ENCODE data around the gene IRAG1. TPM values are rescaled to one million over a fixed set of nuclear protein-coding genes. Genes with fewer than 3 reads are reported as not detected.

IRAG1 gene, protein sequence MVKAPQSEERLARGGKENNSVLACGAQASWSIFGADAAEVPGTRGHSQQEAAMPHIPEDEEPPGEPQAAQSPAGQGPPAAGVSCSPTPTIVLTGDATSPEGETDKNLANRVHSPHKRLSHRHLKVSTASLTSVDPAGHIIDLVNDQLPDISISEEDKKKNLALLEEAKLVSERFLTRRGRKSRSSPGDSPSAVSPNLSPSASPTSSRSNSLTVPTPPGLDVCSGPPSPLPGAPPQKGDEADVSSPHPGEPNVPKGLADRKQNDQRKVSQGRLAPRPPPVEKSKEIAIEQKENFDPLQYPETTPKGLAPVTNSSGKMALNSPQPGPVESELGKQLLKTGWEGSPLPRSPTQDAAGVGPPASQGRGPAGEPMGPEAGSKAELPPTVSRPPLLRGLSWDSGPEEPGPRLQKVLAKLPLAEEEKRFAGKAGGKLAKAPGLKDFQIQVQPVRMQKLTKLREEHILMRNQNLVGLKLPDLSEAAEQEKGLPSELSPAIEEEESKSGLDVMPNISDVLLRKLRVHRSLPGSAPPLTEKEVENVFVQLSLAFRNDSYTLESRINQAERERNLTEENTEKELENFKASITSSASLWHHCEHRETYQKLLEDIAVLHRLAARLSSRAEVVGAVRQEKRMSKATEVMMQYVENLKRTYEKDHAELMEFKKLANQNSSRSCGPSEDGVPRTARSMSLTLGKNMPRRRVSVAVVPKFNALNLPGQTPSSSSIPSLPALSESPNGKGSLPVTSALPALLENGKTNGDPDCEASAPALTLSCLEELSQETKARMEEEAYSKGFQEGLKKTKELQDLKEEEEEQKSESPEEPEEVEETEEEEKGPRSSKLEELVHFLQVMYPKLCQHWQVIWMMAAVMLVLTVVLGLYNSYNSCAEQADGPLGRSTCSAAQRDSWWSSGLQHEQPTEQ
- not detected for polyA plus RNA-seq (2012; ENCODE audit: insufficient read length, low read depth)

DNA sequence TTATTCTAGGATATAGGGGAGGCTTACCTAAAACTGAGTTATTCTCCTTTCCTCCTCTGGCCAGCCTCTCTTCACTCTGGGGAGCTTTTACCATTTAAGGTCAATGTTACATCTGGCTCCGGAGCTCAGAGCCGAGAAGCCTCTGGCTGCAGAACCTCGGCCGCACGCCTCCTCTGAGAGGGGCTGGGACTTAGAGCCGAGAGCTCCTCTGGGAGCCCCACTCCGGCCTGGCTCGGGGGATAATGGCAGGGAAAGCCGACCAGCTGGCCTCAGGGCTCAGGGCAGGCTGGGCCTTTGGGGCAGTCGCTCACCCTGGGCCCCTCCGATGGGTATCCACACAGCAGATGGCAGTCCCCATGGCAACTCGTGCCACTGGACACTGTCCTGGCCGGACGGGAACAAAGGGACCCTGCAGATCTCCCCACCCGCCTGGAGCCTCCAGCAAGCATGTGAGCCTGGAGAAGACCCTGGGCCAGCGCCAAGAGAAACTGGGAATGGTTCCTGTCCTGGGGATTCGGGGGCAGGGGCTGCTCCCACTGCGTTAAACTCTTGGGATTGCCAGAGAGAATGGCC, at the start of gene IRAG1:
TSS of gene IRAG1 (minus strand) at position 247 of the 573 bp plus-strand sequence. CDS start at position 94, 153 bp downstream.
- TF ChIP-seq SIN3A (IDR thresholded peaks at IDR 0.05; ENCODE audit: borderline replicate concordance, insufficient read depth, low read length) (no peak), POLR2AphosphoS5 (IDR thresholded peaks at IDR 0.05; ENCODE audit: low read depth, low read length) (no peak), FOXP2 (optimal IDR thresholded peaks at IDR 0.05; ENCODE audit: borderline replicate concordance, extremely low read depth, extremely low read length, insufficient read depth) (no peak), TAF1 (IDR thresholded peaks at IDR 0.05; ENCODE audit: borderline replicate concordance, insufficient read depth, low read length) (no peak)
- TF ChIP-seq, protein P1, sequence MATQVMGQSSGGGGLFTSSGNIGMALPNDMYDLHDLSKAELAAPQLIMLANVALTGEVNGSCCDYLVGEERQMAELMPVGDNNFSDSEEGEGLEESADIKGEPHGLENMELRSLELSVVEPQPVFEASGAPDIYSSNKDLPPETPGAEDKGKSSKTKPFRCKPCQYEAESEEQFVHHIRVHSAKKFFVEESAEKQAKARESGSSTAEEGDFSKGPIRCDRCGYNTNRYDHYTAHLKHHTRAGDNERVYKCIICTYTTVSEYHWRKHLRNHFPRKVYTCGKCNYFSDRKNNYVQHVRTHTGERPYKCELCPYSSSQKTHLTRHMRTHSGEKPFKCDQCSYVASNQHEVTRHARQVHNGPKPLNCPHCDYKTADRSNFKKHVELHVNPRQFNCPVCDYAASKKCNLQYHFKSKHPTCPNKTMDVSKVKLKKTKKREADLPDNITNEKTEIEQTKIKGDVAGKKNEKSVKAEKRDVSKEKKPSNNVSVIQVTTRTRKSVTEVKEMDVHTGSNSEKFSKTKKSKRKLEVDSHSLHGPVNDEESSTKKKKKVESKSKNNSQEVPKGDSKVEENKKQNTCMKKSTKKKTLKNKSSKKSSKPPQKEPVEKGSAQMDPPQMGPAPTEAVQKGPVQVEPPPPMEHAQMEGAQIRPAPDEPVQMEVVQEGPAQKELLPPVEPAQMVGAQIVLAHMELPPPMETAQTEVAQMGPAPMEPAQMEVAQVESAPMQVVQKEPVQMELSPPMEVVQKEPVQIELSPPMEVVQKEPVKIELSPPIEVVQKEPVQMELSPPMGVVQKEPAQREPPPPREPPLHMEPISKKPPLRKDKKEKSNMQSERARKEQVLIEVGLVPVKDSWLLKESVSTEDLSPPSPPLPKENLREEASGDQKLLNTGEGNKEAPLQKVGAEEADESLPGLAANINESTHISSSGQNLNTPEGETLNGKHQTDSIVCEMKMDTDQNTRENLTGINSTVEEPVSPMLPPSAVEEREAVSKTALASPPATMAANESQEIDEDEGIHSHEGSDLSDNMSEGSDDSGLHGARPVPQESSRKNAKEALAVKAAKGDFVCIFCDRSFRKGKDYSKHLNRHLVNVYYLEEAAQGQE (IDR thresholded peaks at IDR 0.05; ENCODE audit: insufficient read depth in 1 of 2, low read depth in 2 of 2, low read length in 2 of 2), result no peak

DNA sequence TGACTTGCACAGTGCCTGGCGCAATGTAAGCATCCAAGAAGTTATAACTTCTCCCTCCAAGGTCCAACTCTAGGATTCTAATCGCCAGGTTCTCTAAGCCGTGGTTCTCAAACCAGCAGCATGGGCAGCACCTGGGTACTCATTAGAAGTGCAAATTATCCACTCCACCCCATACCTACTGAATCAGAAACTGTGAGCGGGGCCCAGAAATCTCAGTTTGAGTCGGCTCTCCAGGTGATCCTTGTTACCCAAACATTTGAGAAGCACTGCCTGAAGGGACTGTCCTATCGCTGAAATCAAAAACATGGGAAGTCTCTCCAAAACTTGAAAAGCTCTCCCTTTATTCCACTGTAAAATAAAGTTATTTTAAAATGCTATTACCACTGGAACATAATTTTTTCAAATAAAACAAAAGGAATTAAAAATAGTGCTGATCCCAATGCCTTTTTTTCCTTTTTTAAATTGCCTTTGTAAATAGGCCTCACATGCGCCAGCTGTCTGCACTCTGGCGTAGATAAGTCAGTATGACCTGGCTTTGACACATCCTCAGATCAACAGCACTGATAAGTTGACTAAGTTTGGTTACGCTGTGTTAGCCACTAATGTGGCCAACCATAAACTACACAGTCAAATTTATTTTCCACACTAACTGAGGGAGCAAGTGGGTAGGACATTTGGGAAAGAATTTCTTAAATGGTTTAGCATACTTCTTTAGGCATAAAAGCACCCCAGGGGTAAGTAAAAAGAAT, 49.1 kb upstream of the IRAG1 start:
- no peak for TF ChIP-seq FOXP2 (optimal IDR thresholded peaks at IDR 0.05; ENCODE audit: borderline replicate concordance, extremely low read depth, extremely low read length, insufficient read depth)

DNA sequence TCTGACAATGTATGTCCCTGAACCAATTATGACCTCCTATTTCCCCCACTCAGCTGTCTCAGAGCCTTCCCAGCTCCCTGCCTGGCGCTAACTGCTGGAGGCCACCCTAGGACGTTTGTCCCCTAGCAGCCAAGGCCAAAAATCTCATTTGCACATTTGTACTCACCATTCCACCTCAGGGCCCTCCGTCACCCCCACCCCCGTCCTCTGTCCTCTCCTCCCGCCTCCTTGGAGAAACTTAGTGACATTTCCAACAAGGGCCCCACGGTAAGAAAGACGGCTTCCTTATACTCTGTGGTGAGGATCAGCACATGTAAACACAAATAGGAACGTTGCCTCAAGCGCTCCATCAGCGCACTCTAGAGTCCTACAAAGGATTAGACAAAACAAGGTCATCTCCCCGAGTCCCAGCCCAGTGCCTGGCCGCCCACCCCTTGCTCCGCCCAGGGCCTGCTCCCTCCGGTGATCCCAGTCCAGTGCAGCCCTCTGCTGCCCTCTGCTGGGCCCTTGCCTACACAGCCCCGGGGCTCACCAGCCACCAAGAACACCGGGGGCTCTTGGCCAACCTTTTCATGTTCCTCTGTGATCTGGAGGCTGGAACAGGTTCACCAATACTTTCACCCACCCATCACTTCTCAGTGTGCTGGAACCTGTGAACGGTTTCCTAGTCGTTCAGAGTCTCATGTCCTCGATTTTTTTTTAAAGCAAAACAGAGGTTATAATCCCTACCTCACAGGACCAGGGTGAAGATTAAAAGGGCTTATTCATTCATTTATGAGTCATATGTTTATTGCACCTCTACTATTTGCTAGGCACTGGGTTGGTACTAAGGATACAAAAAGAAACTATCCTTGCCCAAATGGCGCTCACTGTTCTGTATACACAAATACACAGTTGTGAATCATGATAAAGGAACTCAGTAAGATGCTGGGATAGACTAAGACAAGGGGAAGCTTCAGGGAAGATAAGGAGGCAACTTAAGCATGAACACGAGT, 42.2 kb upstream of the IRAG1 start:
- TF ChIP-seq FOXP2 (optimal IDR thresholded peaks at IDR 0.05; ENCODE audit: borderline replicate concordance, extremely low read depth, extremely low read length, insufficient read depth) (peak; percentile 96), TAF1 (IDR thresholded peaks at IDR 0.05; ENCODE audit: borderline replicate concordance, insufficient read depth, low read length) (no peak), SIN3A (IDR thresholded peaks at IDR 0.05; ENCODE audit: borderline replicate concordance, insufficient read depth, low read length) (no peak)
- TF ChIP-seq, protein P1 (IDR thresholded peaks at IDR 0.05; ENCODE audit: insufficient read depth in 1 of 2, low read depth in 2 of 2, low read length in 2 of 2), result no peak

DNA sequence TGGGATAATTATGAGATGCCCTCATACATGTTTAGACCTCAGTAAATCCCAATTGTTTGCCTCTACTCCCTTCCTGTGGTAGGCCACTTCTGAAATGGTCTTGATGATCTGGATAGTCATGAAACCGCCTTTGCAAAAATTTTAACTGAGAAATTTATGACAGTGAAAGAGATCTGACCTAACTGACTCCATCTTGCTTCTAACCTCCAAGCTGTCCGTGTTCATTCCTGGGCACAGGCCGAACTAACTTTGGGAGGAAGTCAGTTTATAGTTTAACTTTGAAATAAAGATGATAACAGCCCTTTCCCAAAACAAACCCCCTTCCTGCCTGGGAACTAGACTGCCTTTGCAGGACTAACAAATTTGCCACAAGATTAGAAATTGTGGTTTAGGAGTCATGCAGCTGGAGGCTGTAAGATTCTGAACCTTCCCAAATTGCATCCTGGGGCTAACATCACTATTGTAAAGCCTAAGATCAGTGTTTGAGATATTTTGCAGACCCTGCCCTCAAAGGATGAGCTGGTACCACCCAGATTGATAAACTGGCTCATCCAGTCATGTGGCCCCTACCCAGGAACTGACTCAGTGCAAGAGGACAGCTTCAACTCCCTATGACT, 37.6 kb upstream of the IRAG1 start:
- TF ChIP-seq SIN3A (IDR thresholded peaks at IDR 0.05; ENCODE audit: borderline replicate concordance, insufficient read depth, low read length), result no peak
- TF ChIP-seq, protein P1 (IDR thresholded peaks at IDR 0.05; ENCODE audit: insufficient read depth in 1 of 2, low read depth in 2 of 2, low read length in 2 of 2), result no peak
